HG02970 (cell line): ENCODE measurements around the gene COL9A2.
A peak's percentile ranks its signal among the peaks of the same experiment; 100 is the strongest.
"Not testable (repeated sequence)": the region's sequence is repeated elsewhere in the genome, so short reads cannot be mapped to it uniquely, and the experiment has no call there.

Source experiments
- ATAC-seq: cut with Tn5 transposase; IDR thresholded peaks from one replicate; pipeline ENCODE4 v1.9.1; 2021; ENCODE audit warnings: mild to moderate bottlenecking, moderate library complexity, moderate number of reproducible peaks; ENCODE audit not compliant: unreplicated experiment, low FRiP score

The COL9A2 gene

GRCh38 chr1:40316595-40317393 is at the start of gene COL9A2:
TSS of gene COL9A2 (minus strand) at chr1:40317286. CDS start at chr1:40317197, 89 bp downstream.
- no peak for ATAC-seq

DNA sequence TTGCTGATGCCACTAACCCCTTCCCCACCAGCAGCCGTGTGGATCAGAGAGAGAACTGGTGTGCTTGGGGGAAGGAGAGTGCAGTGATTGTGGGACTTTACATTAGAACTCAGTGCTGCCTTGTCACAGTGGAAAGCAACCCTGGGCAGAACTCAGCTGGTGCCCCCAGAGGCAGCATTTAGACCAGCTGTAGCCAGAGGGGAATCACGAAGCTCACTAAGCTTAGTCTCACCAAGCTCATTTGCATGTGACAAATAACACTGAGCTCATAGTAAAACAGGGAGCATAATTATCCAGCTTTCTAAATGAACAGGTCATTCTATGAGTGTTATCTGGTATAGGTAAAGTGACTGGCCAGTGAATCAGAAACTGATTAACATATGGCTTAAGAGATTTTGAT is 46.6 kb upstream of the COL9A2 start:
- peak; percentile 78 for ATAC-seq

- ATAC-seq, result no peak
Measured at GRCh38 chr1:40362699-40363098, 45.6 kb upstream of the COL9A2 start.

DNA sequence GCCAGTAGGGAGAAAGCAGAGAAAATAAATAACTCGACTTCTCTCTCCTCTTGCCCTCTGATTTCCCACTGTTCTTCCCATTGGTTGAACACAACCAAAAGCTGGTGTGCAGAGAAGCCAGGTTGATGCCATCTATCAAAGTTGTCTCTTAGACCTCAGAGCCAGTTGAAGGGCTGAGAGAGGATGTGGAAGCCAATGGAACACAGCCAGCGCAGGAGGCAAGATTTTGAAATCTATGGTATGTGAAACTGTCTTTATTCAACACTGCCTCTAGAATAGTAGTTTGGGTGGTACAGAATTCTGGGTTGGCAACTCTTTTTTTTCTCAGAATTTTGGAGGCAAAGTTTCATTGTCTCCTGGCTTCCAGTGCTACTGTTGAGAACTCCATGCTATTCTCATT is 45.1 kb upstream of the COL9A2 start:
- no peak for ATAC-seq

DNA sequence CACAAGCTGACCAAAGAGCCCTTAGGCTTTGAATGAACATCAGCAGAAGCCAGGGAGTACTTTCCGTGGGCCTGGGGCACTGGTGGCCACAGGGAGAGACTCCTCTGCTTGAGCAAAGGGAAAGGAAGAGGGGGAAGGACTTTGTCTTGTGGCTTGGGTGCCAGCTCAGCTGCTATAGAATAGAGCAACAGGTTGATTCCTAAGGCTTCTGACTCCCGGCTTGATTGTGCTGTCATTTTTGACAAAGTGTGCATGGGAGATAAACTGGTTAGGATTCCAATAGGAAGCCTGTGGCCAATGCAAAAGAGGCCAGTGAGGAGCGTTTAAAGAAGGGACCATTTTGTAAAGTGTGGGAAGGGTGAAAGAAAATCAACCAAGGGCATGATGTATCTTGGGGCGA is 44.6 kb upstream of the COL9A2 start:
- ATAC-seq, result no peak

DNA sequence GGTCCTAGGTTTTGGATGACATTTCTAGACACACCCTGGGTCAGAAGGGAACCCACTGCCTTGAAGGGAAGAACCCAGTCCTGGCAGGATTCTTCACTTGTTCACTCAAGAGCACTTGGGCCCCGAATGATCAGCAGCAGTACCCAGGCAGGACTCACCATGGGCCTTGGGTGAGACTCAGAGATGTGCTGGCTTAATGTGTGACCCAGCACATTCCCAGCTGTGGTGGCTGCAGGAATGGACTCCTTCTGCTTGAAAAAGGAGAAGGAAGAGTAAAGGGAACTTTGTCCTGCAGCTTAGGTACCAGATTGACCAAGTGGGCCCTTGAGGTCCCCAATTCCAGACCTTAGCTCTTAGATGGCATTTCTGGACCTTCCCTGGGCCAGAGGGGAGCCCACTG is 44.1 kb upstream of the COL9A2 start:
- ATAC-seq, result no peak

DNA sequence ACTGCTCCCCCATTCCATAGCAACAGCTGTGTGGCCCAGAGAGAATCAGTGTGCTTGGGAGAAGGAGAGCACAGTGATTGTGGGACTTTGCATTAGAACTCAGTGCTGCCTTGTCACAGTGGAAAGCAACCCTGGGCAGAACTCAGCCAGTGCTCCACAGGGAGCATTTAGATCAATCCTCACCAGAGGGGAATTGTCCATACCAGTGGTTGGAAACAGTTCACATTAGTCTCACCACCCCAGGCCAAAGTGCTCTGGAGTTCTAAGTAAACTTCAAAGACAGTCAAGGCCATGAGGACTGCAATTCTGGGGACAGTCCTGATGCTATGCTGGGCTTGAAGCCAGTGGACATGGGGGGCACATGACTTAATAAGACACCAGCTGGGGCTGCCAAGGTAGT is 43.5 kb upstream of the COL9A2 start:
- no peak for ATAC-seq

DNA sequence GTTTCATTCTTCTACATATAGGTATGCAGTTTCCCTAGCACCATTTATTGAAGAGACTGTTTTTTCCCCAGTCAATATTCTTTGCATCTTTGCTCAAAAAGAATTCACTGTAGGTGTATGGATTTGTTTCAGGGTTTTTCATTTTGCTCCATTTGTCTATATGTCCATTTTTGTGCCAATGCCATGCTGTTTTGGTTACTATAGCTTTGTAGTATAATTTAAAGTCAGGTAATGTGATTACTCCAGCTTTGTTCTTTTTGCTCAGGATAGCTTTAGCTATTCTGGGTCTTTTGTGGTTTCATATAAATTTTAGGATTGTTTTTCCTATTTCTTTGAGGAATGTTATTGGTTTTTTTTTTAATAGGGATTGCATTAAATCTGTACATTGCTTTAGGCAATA is 40.5 kb upstream of the COL9A2 start:
- no peak for ATAC-seq

GRCh38 chr1:40353082-40353481 is 36.0 kb upstream of the COL9A2 start:
- no peak for ATAC-seq

- ATAC-seq, result no peak
Measured at GRCh38 chr1:40352126-40352525, 35.0 kb upstream of the COL9A2 start.

DNA sequence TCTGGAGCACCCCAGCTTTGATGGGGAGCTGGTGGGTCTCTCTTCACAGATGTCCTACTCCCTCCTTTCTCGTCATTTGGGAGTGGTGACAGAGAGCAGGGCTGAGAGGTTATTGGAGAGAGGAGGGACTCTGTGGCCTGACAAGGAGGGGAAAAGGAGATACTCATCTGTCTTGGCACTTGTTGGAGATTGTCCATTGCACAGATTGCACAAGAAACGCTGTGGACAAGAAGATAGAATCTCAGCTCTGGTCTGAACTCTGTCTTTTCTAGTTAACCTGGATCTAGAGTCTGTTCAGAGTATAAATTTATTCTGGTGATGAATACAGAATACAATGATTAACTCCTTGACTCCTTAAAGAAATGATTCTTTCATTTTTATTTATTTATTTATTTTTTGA is 34.0 kb upstream of the COL9A2 start:
- ATAC-seq, result no peak

GRCh38 chr1:40350391-40350790 is 33.3 kb upstream of the COL9A2 start:
- ATAC-seq, result no peak

DNA sequence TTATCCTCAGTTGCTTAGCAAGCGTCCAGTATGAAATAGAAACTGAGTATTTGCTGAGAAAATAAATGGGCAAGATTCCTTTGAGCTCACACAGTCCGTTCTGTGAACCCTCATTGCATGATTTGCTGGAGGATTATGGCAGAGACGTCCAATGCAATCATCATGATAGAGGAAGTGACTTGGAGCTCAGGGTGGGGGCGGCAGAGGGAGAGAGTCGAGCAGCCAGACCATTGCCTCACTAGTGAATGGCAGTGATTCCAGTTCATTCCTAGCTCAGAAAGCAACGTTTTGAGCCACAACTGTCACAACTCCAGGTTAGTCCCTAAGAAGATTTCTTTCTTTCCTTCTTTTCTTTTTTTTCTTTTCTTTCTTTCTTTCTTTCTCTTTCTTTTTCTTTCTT is 27.5 kb upstream of the COL9A2 start:
- no peak for ATAC-seq

DNA sequence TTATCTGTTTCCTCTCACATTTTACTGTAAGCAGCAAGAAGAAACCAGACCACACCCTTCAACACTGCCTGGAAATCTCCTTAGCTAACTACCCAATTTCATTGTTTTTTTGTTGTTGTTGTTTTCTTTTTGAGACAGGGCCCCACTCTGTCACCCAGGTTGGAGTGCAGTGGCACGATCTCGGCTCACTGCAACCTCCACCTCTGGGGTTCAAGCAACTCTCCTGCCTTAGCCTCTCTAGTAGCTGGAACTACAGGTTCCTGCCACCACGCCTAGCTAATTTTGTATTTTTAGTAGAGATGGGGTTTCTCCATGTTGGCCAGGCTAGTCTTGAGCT is 25.3 kb upstream of the COL9A2 start:
- ATAC-seq, result not testable (repeated sequence)

GRCh38 chr1:40341491-40342380 is 24.6 kb upstream of the COL9A2 start:
- no peak for ATAC-seq

GRCh38 chr1:40339420-40340323 is 22.6 kb upstream of the COL9A2 start:
- no peak for ATAC-seq

DNA sequence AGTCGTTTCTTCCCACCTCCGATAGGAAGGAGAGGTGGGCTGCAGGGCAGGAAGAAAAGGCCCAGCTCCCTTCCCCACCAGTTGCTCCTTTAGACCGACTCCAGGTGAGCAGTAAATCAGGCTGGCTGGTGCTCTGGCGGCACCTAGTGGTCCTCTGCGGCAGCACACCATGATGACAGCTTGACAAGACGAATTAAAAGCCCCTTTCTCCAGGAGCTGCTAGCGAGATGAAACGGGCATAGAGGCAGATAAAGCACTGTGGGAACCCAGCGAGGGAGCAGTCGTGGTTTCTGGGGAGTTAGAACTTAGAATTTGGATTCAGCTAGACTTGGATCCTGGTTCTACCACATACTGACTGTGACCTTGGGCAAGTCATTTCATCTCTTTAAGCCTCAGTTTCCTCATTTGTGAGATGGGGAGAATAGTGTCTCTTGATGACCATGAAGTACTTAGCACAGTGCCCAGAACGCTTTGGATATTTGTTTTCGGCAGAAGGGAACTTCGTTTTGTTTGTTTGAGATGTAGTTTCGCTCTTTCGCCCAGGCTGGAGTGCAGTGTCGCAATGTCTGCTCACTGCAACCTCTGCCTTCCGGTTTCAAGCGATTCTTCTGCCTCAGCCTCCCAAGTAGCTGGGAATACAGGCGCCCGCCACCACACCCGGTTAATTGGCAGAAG is 21.8 kb upstream of the COL9A2 start:
- no peak for ATAC-seq

GRCh38 chr1:40337443-40337842 is 20.4 kb upstream of the COL9A2 start:
- no peak for ATAC-seq

DNA sequence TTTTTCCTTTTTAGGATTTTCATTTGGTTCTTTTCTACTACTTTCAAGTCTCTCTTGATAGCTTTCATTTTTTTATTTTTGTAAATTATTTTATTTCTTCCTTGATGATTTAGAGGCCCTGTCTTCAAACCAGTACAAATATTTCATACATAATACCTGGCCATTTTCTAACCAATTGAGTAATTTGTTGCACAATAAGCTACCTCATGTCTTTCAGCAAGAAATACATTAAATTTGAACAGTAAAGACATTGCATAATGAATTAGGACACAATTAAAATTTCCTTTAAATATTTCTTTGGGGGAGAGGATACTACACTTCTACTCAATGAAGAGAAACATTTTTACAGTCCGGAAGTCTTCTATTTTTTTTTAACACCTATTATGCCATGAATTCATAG is 15.6 kb upstream of the COL9A2 start:
- ATAC-seq, result no peak

GRCh38 chr1:40331403-40331802 is 14.3 kb upstream of the COL9A2 start:
- not testable (repeated sequence) for ATAC-seq
